Naive thymus-derived CD8-positive, alpha-beta T cell (primary cell): ENCODE data around the gene TBX1. TPM values are rescaled to one million over a fixed set of nuclear protein-coding genes. Genes with fewer than 3 reads are reported as not detected.

Experiments used
- ATAC-seq, 2 donors: fragments of 150-1000 bp; cut with Tn5 transposase in 1 of 2; sonication (Bioruptor Pico), chemical (Tn5 transposase) in 1 of 2; 1 replicate in 1 of 2; 2 replicates in 1 of 2; pipeline ENCODE4 v1.10.0; 2021; ENCODE audit warnings: mild to moderate bottlenecking in 2 of 2, moderate library complexity in 2 of 2
- POLR2A ChIA-PET: fragments of 350-600 bp; sonication (Branson Sonifier 250); formaldehyde crosslinking; loops from one replicate; lab custom pipeline; 2021; ENCODE audit warnings: antibody characterized with exemption; lab: Charles Lee
- DNase-seq, 10 donors: peaks; one replicate each; pipeline versions ENCODE4 v3.0.0 to v3.0.0-alpha.2; 2020 to 2022
- H3K27ac Mint-ChIP-seq, 10 donors: one replicate each; pipeline ENCODE4 v1.8.0; 2020 to 2022; ENCODE audit warnings: mild to moderate bottlenecking in 10 of 10, mixed read lengths in 10 of 10, moderate library complexity in 4 of 10, inconsistent platforms in 1 of 10
- H3K27me3 Mint-ChIP-seq, 5 donors: one replicate each; pipeline ENCODE4 v1.8.0; 2021 to 2022; ENCODE audit warnings: mixed read lengths in 5 of 5
- H3K36me3 Mint-ChIP-seq, 3 donors: one replicate each; pipeline ENCODE4 v1.8.0; 2020 to 2022; ENCODE audit warnings: mixed read lengths in 3 of 3, mild to moderate bottlenecking in 2 of 3, inconsistent platforms in 1 of 3
- H3K4me1 Mint-ChIP-seq, 4 donors: one replicate each; pipeline ENCODE4 v1.8.0; 2021 to 2022; ENCODE audit warnings: mixed read lengths in 4 of 4
- H3K4me3 Mint-ChIP-seq, 10 donors: one replicate each; pipeline ENCODE4 v1.8.0; 2020 to 2022; ENCODE audit warnings: mild to moderate bottlenecking in 10 of 10, mixed read lengths in 10 of 10, moderate library complexity in 6 of 10, inconsistent platforms in 1 of 10
- H3K9me3 Mint-ChIP-seq, 9 donors: one replicate each; pipeline ENCODE4 v1.8.0; 2020 to 2022; ENCODE audit warnings: mixed read lengths in 9 of 9, mild to moderate bottlenecking in 3 of 9, inconsistent platforms in 1 of 9, moderate library complexity in 1 of 9
- polyA plus RNA-seq, 3 donors: library from polyadenylated mRNA; unstranded; fragments of 300-500 nt; fragmentation: Illumina TruSeq; gene quantifications; one replicate each; pipeline ENCODE4 v1.2.3, GENCODE V29; 2021
- total RNA-seq, 8 experiments: library from RNA in 2 of 8; stranded (reverse) in 2 of 8; gene quantifications; one replicate each; pipeline ENCODE4 v1.2.3 and lab custom pipeline; 2021 to 2026

The TBX1 gene
- total and polyA plus RNA-seq, 5 experiments from 2014 or later, result not detected

DNA sequence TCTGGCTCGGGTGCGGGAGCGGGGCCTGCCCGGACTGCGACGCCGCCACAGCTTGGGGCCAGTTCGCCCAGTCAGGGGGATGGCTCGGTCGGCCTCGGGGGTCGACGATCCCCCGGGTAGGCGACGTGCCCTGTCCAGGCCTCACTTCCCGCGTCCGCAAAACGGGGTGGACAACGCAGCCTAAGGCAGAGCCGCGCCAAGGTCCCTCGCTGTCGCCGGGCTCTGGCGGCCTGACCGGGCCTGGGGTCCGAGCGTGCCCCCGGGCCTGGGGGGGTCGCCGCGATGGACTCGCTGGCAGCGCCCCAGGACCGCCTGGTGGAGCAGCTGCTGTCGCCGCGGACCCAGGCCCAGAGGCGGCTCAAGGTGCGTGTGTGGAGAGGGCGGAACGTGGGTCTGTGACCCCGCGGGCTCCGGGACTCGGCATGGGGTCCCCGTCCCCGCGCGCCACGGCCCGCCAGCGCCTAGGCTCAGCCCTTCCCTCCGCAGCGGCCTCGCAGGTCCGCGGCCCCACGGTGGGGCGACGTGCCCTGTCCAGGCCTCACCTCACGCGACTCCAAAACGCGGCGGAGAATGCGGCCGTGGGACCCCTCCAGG, 42.0 kb upstream of the TBX1 start:
- ATAC-seq, result peak in 1 of 2 donors; percentile 18
- H3K27me3 Mint-ChIP-seq, result peaks cover 1 to 51% (median 24%) of the 10 kb centered on the region in 5 donors
- peak overlapping the region in 1 of 10 donors; percentile 75 for H3K4me3 Mint-ChIP-seq

GRCh38 chr22:19719050-19719482, 41.5 kb upstream of the TBX1 start:
- no peaks in the 10 kb centered on the region for H3K9me3 Mint-ChIP-seq
- ATAC-seq, result peak in 1 of 2 donors; percentile 8
- peak overlapping the region in 4 of 10 donors; percentile 20 to 74 (median 58) for H3K27ac Mint-ChIP-seq
- H3K36me3 Mint-ChIP-seq, result peaks cover 0 to 3% (median 0%) of the 10 kb centered on the region in 3 donors
- peaks cover 7 to 32% (median 14%) of the 10 kb centered on the region in 4 donors for H3K4me1 Mint-ChIP-seq
- H3K4me3 Mint-ChIP-seq, result peak overlapping the region; percentile 60 to 83 (median 74)
- DNase-seq, result peak in 4 of 10 donors; percentile 18 to 65 (median 30)
- POLR2A ChIA-PET, result interaction anchor here (0.6 kb wide), 1 partner anchor 1208 kb away, joined by 6 read pairs; no protein-coding TSS in a partner anchor
- peaks cover 0 to 49% (median 22%) of the 10 kb centered on the region in 5 donors for H3K27me3 Mint-ChIP-seq

More for the DNA sequence above, 42.0 kb upstream of the TBX1 start:
- Mint-ChIP-seq H3K27ac (no peak overlapping the region), H3K36me3 (peaks cover 0 to 3% (median 0%) of the 10 kb centered on the region in 3 donors), H3K9me3 (no peaks in the 10 kb centered on the region), H3K4me1 (peaks cover 7 to 30% (median 14%) of the 10 kb centered on the region in 4 donors)
- DNase-seq, result peak in 1 of 10 donors; percentile 63
- POLR2A ChIA-PET, result no interaction called here

- H3K27ac Mint-ChIP-seq, result peak overlapping the region in 4 of 10 donors; percentile 20 to 74 (median 58)
- peaks cover 7 to 32% (median 16%) of the 10 kb centered on the region in 4 donors for H3K4me1 Mint-ChIP-seq
- no peaks in the 10 kb centered on the region for H3K9me3 Mint-ChIP-seq
- H3K4me3 Mint-ChIP-seq, result peak overlapping the region; percentile 60 to 83 (median 74)
- DNase-seq (peak in 1 of 10 donors; percentile 52), ATAC-seq (no peak)
- H3K36me3 Mint-ChIP-seq, result peaks cover 0 to 3% (median 0%) of the 10 kb centered on the region in 3 donors
- peaks cover 2 to 51% (median 23%) of the 10 kb centered on the region in 5 donors for H3K27me3 Mint-ChIP-seq
- POLR2A ChIA-PET, result interaction anchor here (0.6 kb wide), 1 partner anchor 1208 kb away, joined by 6 read pairs; no protein-coding TSS in a partner anchor
Observed at GRCh38 chr22:19719488-19720021, 41.0 kb upstream of the TBX1 start.

GRCh38 chr22:19720150-19720827, 40.3 kb upstream of the TBX1 start:
- ATAC-seq, result no peak

DNA sequence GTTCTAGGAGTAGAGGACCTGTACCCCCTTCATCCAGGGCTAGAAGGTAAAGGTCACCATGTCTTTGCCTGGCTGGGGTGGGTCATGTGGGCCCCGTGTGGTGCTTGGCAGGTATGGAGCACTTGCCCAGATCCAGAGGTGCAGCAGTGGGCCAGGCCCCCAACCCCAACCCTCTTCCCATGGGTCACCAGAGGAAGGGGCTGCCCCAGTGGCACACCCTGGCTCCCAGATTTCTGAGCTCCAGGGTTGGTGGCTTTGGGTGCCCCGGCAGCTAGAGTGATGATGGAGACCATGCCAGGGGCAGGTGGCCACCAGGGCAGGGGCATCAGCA, 39.6 kb upstream of the TBX1 start:
- Mint-ChIP-seq H3K4me3 (peak overlapping the region in 7 of 10 donors; percentile 11 to 72 (median 33)), H3K9me3 (no peaks in the 10 kb centered on the region), H3K4me1 (peaks cover 11 to 32% (median 18%) of the 10 kb centered on the region in 4 donors), H3K27ac (peak overlapping the region in 1 of 10 donors; percentile 22), H3K36me3 (peaks cover 0 to 3% (median 0%) of the 10 kb centered on the region in 3 donors), H3K27me3 (peaks cover 5 to 60% (median 28%) of the 10 kb centered on the region in 5 donors)
- ATAC-seq (no peak), DNase-seq (no peak)
- POLR2A ChIA-PET, result no interaction called here

More at GRCh38 chr22:19720150-19720827, 40.3 kb upstream of the TBX1 start:
- Mint-ChIP-seq H3K36me3 (peaks cover 0 to 3% (median 0%) of the 10 kb centered on the region in 3 donors), H3K27ac (peak overlapping the region in 1 of 10 donors; percentile 22), H3K27me3 (peaks cover 5 to 56% (median 26%) of the 10 kb centered on the region in 5 donors), H3K4me3 (peak overlapping the region in 8 of 10 donors; percentile 19 to 72 (median 52)), H3K9me3 (no peaks in the 10 kb centered on the region), H3K4me1 (peaks cover 9 to 32% (median 18%) of the 10 kb centered on the region in 4 donors)
- POLR2A ChIA-PET, result no interaction called here
- peak in 1 of 10 donors; percentile 60 for DNase-seq

DNA sequence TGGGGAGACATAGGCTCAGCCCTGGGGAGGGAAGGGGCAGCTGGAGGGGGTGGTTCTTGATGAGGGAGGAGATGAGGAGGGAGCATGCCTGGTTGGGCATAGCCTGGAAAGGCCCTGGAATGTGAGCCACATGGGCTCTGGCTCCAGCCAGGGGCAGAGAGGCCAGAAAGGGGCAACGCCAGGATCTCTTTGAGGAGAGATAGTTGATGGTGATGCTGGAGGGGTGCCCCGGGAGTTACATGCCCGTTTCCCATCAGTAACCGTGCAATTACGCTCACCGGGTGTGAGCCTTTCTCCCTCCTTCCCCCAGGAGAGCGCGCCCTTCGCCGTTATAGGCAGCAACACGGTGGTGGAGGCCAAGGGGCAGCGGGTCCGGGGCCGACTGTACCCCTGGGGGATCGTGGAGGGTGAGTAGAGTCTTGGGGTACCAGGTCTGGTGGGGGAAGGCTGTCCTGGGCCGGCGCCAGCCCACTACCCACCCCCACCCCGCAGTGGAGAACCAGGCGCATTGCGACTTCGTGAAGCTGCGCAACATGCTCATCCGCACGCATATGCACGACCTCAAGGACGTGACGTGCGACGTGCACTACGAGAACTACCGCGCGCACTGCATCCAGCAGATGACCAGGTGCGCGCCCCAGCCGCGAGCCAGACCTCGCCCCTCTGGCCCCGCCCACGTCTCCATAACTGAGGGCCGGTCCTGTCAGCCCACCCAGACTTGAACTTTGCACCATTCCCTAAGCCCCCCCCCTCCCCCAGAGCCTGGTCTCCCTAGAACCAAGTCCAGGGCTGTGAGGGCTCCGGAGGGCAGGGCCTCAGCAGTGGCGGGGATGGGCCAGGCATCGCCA, 39.0 kb upstream of the TBX1 start:
- H3K4me3 Mint-ChIP-seq, result peak overlapping the region in 4 of 10 donors; percentile 31 to 52 (median 34)
- peaks cover 11 to 32% (median 18%) of the 10 kb centered on the region in 4 donors for H3K4me1 Mint-ChIP-seq
- DNase-seq (peak in 1 of 10 donors; percentile 54), ATAC-seq (no peak)
- peaks cover 0 to 3% (median 0%) of the 10 kb centered on the region in 3 donors for H3K36me3 Mint-ChIP-seq
- peak overlapping the region in 1 of 10 donors; percentile 56 for H3K27ac Mint-ChIP-seq
- POLR2A ChIA-PET, result no interaction called here
- no peaks in the 10 kb centered on the region for H3K9me3 Mint-ChIP-seq
- H3K27me3 Mint-ChIP-seq, result peaks cover 5 to 59% (median 28%) of the 10 kb centered on the region in 5 donors

- Mint-ChIP-seq H3K9me3 (no peaks in the 10 kb centered on the region), H3K27me3 (peaks cover 5 to 59% (median 28%) of the 10 kb centered on the region in 5 donors), H3K27ac (no peak overlapping the region), H3K36me3 (peaks cover 0 to 3% (median 0%) of the 10 kb centered on the region in 3 donors), H3K4me1 (peaks cover 11 to 32% (median 18%) of the 10 kb centered on the region in 4 donors), H3K4me3 (peak overlapping the region in 1 of 10 donors; percentile 59)
- DNase-seq (peak in 1 of 10 donors; percentile 55), ATAC-seq (no peak)
- POLR2A ChIA-PET, result no interaction called here
Observed at GRCh38 chr22:19722178-19722981, 38.2 kb upstream of the TBX1 start.

GRCh38 chr22:19722982-19723231, 37.7 kb upstream of the TBX1 start:
- Mint-ChIP-seq H3K36me3 (peaks cover 0 to 3% (median 0%) of the 10 kb centered on the region in 3 donors), H3K4me1 (peaks cover 11 to 32% (median 16%) of the 10 kb centered on the region in 4 donors), H3K27ac (no peak overlapping the region), H3K4me3 (peak overlapping the region in 6 of 10 donors; percentile 52 to 77 (median 60)), H3K27me3 (peaks cover 5 to 59% (median 28%) of the 10 kb centered on the region in 5 donors), H3K9me3 (no peaks in the 10 kb centered on the region)
- POLR2A ChIA-PET, result no interaction called here
- DNase-seq (no peak), ATAC-seq (no peak)

GRCh38 chr22:19723232-19723982, 37.2 kb upstream of the TBX1 start, which contains the start of gene GP1BB:
Gene GP1BB (plus strand): TSS chr22:19723539. CDS start chr22:19723570, 31 bp downstream.
- ATAC-seq (peak; percentile 69 to 75), DNase-seq (peak in 2 of 10 donors; percentile 26 to 31)
- Mint-ChIP-seq H3K4me3 (peak within 1 kb of the TSS in 9 of 10 donors; percentile 25 to 80 (median 60)), H3K4me1 (peaks cover 11 to 32% (median 16%) of the 10 kb centered on the region in 4 donors), H3K9me3 (no peaks in the 10 kb centered on the region), H3K27ac (no peak within 1 kb of the TSS), H3K27me3 (peaks cover 5 to 59% (median 28%) of the 10 kb centered on the region in 5 donors), H3K36me3 (peaks cover 0 to 3% (median 0%) of the 10 kb centered on the region in 3 donors)
- POLR2A ChIA-PET, result interaction anchor here (1.1 kb wide), 1 partner anchor 169 kb away, joined by 3 read pairs; no protein-coding TSS in a partner anchor

- H3K36me3 Mint-ChIP-seq, result peaks cover 0 to 3% (median 0%) of the 10 kb centered on the region in 3 donors
- peak in 2 of 10 donors; percentile 31 to 38 for DNase-seq
- H3K27ac Mint-ChIP-seq, result no peak overlapping the region
- H3K4me1 Mint-ChIP-seq, result peaks cover 11 to 30% (median 15%) of the 10 kb centered on the region in 4 donors
- peaks cover 5 to 59% (median 27%) of the 10 kb centered on the region in 5 donors for H3K27me3 Mint-ChIP-seq
- H3K4me3 Mint-ChIP-seq, result peak overlapping the region in 9 of 10 donors; percentile 15 to 69 (median 58)
- no peaks in the 10 kb centered on the region for H3K9me3 Mint-ChIP-seq
- ATAC-seq, result peak; percentile 63 to 82
- POLR2A ChIA-PET, result interaction anchor here (1.1 kb wide), 1 partner anchor 168 kb away, joined by 3 read pairs; no protein-coding TSS in a partner anchor
Observed at GRCh38 chr22:19723983-19724827, 36.4 kb upstream of the TBX1 start.
